ENCODE results near the gene FBXL19. TPM values are rescaled to one million over a fixed set of nuclear protein-coding genes. Genes with fewer than 3 reads are reported as not detected.

FBXL19 gene
- total RNA-seq, 1 donor from 2014 or later: 24.3 TPM

DNA sequence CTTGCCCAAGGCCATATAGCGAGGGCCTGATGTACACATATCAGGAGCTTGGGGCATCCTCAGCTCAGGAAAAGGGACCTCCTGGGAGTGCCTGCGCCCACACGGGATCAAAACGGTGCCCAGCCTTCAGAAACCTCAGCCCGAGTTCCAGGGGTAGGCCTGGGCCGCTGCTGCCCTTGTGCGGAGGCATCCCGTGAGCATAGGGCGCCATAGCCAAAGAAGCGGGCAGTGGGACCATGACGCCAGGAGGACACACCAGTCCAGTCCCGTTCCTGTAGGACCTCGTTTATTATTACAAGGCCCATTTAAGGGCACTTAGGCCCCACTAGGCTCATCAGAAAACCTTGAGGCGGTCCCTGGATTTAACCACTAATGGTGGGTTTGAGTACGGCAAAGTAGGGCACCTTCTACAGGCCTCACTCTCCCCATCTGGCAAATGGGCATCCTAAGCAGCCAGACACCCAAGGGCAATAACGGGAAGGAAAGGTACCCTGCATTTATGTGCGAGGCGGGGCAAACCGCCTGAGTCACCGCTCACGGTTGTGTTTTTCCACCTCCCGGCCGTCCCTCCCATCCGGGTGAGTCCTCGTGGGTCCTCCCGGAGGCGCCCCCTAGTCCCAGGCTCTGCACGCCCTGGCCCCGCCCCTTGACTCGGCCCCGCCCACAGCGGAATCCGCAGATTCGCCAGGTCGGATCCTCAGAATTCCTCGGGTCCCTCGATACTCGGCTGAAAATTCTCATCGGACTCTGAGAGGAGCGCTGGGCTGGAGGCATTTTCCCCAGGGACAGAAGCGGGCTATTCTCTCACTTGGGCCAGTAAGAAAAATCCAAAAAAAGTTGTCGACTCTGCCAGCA, 33.5 kb downstream of the FBXL19 start:
- TF ChIP-seq, protein P1, sequence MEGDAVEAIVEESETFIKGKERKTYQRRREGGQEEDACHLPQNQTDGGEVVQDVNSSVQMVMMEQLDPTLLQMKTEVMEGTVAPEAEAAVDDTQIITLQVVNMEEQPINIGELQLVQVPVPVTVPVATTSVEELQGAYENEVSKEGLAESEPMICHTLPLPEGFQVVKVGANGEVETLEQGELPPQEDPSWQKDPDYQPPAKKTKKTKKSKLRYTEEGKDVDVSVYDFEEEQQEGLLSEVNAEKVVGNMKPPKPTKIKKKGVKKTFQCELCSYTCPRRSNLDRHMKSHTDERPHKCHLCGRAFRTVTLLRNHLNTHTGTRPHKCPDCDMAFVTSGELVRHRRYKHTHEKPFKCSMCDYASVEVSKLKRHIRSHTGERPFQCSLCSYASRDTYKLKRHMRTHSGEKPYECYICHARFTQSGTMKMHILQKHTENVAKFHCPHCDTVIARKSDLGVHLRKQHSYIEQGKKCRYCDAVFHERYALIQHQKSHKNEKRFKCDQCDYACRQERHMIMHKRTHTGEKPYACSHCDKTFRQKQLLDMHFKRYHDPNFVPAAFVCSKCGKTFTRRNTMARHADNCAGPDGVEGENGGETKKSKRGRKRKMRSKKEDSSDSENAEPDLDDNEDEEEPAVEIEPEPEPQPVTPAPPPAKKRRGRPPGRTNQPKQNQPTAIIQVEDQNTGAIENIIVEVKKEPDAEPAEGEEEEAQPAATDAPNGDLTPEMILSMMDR (IDR thresholded peaks at IDR 0.05): peak; percentile 48
- peak; percentile 93 for DNase-seq (ENCODE audit: extremely low spot score, unreplicated experiment)

DNA sequence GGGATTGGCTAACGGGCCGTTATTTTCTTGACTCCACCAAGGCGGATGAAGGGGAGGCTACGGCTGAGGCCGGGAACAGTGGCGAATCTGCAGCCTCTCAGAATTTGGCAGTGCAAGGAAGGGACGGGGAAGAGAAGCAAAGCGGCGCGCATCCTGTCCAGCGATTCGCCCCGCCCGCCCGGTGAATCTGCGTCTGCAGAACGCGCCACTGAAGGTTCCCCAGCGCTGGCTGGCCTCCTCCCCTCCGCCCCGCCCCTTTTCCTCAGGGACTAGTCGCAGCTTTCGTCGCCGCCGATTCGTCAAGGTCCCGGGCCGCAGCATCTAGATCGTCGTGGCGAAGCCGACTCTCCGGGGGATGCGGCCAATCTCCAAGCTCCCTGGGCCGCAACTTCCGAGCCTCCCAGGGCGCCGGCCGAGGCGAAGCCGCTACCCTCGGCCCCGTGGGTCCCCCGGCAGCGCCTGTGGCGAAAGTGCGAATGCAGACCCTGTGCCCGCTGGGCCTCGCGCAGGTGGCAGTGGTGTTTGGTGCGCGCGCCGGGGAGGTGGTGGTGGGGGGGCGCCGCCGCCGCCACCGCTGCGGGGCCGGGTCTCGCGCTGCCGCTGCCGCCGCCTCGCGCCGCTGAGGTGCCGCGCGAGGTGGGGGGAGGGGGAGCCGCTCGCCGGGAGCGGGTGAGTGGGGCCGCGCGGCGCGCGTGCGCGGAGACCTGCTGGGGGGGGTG, 34.2 kb downstream of the FBXL19 start, which contains the start of gene SETD1A:
Gene SETD1A, plus strand, starts transcription at position 299 of the 719 bp plus-strand sequence. CDS start 978 bp downstream, outside the sequence.
- Mint-ChIP-seq H3K27ac (ENCODE audit: unreplicated experiment) (peak within 1 kb of the TSS; percentile 99), H3K4me1 (ENCODE audit: unreplicated experiment) (peaks cover 27% of the 10 kb centered on the region), H3K27me3 (ENCODE audit: unreplicated experiment) (no peaks in the 10 kb centered on the region), H3K9me3 (ENCODE audit: unreplicated experiment) (no peaks in the 10 kb centered on the region), H3K36me3 (ENCODE audit: unreplicated experiment) (peaks cover 23% of the 10 kb centered on the region), H3K4me3 (ENCODE audit: unreplicated experiment) (peak within 1 kb of the TSS; percentile 90)
- peak; percentile 98 for DNase-seq (ENCODE audit: extremely low spot score, unreplicated experiment)
- TF ChIP-seq, protein P1 (IDR thresholded peaks at IDR 0.05): no peak

More for the DNA sequence above, 33.5 kb downstream of the FBXL19 start:
- peak overlapping the region; percentile 90 for H3K4me3 Mint-ChIP-seq (ENCODE audit: unreplicated experiment)
- no peaks in the 10 kb centered on the region for H3K9me3 Mint-ChIP-seq (ENCODE audit: unreplicated experiment)
- peak overlapping the region; percentile 99 for H3K27ac Mint-ChIP-seq (ENCODE audit: unreplicated experiment)
- H3K36me3 Mint-ChIP-seq (ENCODE audit: unreplicated experiment): peaks cover 20% of the 10 kb centered on the region
- H3K27me3 Mint-ChIP-seq (ENCODE audit: unreplicated experiment): no peaks in the 10 kb centered on the region
- peaks cover 28% of the 10 kb centered on the region for H3K4me1 Mint-ChIP-seq (ENCODE audit: unreplicated experiment)

DNA sequence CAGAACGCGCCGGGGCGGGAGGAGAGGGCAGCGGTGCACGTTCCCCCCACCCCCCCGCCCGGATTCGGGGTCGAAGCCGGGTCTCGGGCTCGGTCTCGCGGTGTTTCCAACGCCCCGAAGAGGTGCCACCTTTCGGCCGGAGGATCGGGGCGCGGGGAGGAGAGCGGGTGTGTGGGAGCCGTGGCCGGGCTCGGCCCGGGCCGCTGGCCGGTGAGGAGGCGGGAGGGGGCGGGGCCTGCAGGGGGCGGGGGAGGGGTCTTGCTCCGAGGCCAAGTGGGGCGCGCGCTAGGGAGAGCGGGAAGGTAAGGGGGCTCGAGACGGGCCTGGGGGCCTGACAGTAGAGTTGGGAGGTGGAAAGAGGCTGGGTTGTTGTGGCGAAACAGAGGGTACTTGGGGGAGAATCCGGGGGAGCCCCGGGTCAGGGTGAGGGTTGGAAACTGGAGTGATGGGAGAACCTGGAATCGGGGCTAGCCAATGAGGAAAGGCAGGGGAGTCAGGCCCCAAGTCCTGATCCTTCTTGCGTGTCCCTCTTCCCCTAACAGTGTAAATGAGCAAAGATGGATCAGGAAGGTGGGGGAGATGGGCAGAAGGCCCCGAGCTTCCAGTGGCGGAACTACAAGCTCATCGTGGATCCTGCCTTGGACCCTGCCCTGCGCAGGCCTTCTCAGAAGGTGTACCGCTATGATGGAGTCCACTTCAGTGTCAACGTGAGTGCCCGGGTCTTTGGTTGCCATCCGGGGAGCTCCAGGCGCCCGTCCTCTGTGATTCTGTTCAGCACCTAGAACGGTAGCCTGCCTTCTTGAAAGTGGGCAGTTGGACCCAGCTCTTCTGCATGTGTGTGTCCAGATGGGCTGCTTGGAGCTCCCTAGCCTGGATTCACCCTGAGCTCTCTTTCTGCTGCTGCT, 35.1 kb downstream of the FBXL19 start:
- peaks cover 22% of the 10 kb centered on the region for H3K4me1 Mint-ChIP-seq (ENCODE audit: unreplicated experiment)
- H3K4me3 Mint-ChIP-seq (ENCODE audit: unreplicated experiment): peak overlapping the region; percentile 87

DNA sequence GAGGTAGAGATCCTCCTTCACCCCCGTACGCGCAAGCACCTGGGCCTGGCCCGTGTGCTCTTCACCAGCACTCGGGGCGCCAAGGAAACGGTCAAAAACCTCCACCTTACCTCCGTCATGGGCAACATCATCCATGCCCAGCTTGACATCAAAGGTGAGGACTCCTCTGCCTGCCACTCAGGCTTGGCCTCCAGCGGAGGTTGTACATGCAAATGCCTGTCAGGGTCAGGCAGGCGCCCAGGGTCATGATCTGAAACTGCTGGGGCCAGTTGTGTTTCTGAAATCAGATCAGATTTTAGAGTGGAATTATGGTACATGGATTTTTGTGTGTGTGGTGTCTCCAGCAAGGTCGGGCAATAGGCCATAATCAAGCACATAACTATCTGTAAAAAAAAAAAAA, 38.0 kb downstream of the FBXL19 start:
- Mint-ChIP-seq H3K4me1 (ENCODE audit: unreplicated experiment) (peaks cover 15% of the 10 kb centered on the region), H3K36me3 (ENCODE audit: unreplicated experiment) (peaks cover 46% of the 10 kb centered on the region)
- TF ChIP-seq, protein P1 (IDR thresholded peaks at IDR 0.05): no peak

More for the DNA sequence above, 35.1 kb downstream of the FBXL19 start:
- peaks cover 30% of the 10 kb centered on the region for H3K36me3 Mint-ChIP-seq (ENCODE audit: unreplicated experiment)
- H3K27me3 Mint-ChIP-seq (ENCODE audit: unreplicated experiment): no peaks in the 10 kb centered on the region
- DNase-seq (ENCODE audit: extremely low spot score, unreplicated experiment): no peak
- no peaks in the 10 kb centered on the region for H3K9me3 Mint-ChIP-seq (ENCODE audit: unreplicated experiment)
- H3K27ac Mint-ChIP-seq (ENCODE audit: unreplicated experiment): peak overlapping the region; percentile 78
- TF ChIP-seq, protein P1 (IDR thresholded peaks at IDR 0.05): no peak

More for the DNA sequence above, 38.0 kb downstream of the FBXL19 start:
- Mint-ChIP-seq H3K27ac (ENCODE audit: unreplicated experiment) (no peak overlapping the region), H3K27me3 (ENCODE audit: unreplicated experiment) (no peaks in the 10 kb centered on the region), H3K9me3 (ENCODE audit: unreplicated experiment) (no peaks in the 10 kb centered on the region), H3K4me3 (ENCODE audit: unreplicated experiment) (no peak overlapping the region)
- no peak for DNase-seq (ENCODE audit: extremely low spot score, unreplicated experiment)

All from osteocyte (in vitro differentiated cells).